Right lobe of liver (tissue), 4 donors: Measurements from ENCODE around the gene IFRD2.
"Not testable (repeated sequence)": the region's sequence is repeated elsewhere in the genome, so short reads cannot be mapped to it uniquely, and the experiment has no call there.

Experiments
- CTCF ChIP-seq, 4 donors: fragments of 200-600 bp in 3 of 4; fragments of 450-650 bp in 1 of 4; IDR thresholded peaks; one replicate each; pipeline versions ENCODE4 v1.5.1 to v1.8.0; 2016 to 2022; ENCODE audit warnings: antibody characterized with exemption in 4 of 4, mild to moderate bottlenecking in 2 of 4
- POLR2A ChIP-seq: fragments of 450-650 bp; IDR thresholded peaks from one replicate; pipeline ENCODE4 v1.6.1; 2017; ENCODE audit warnings: antibody characterized with exemption, mild to moderate bottlenecking
- donor health status: DM: no; HTN: no; CAD: no.
- donor health status: DM: no; HTN: no; CAD: no.
- donor health status: DM: no; HTN: yes; CAD: no.

GRCh38 chr3:50244813-50245212, 47.4 kb downstream of the IFRD2 start:
- not testable (repeated sequence) for TF ChIP-seq CTCF (IDR thresholded peaks at IDR 0.05); POLR2A
